Mesothelial cell of epicardium (in vitro differentiated cells): ENCODE results near the gene TRNP1. TPM values are rescaled to one million over a fixed set of nuclear protein-coding genes. Genes with fewer than 3 reads are reported as not detected.

Experiments used
- DNase-seq, 2 experiments: peaks; one replicate each; pipeline ENCODE4 v3.0.0; 2021; ENCODE audit warnings: low spot score in 2 of 2; ENCODE audit not compliant: unreplicated experiment in 2 of 2
- H3K27ac Mint-ChIP-seq: 2 replicates; pipeline ENCODE4 v1.8.0; 2021; ENCODE audit warnings: mixed read lengths
- H3K27me3 Mint-ChIP-seq: 2 replicates; pipeline ENCODE4 v1.8.0; 2021; ENCODE audit warnings: low read depth, mixed read lengths
- H3K36me3 Mint-ChIP-seq: 2 replicates; pipeline ENCODE4 v1.8.0; 2021; ENCODE audit warnings: mixed read lengths
- H3K4me1 Mint-ChIP-seq: 2 replicates; pipeline ENCODE4 v1.8.0; 2021; ENCODE audit warnings: mixed read lengths
- H3K4me3 Mint-ChIP-seq: 2 replicates; pipeline ENCODE4 v1.8.0; 2021; ENCODE audit warnings: mild to moderate bottlenecking, moderate library complexity, mixed read lengths
- H3K9me3 Mint-ChIP-seq: 2 replicates; pipeline ENCODE4 v1.8.0; 2021; ENCODE audit warnings: mixed read lengths
- total RNA-seq: library from RNA; stranded (reverse); gene quantifications from 3 replicates; pipeline ENCODE4 v1.2.1, GENCODE V29; 2021
- TF ChIP-seq, protein P1 (sequence below): fragments of 200-600 bp; sonication (generic); IDR thresholded peaks from one replicate; pipeline ENCODE4 v1.5.0; 2021; ENCODE audit warnings: antibody characterized with exemption; ENCODE audit not compliant: unreplicated experiment

The TRNP1 gene
- total RNA-seq, 1 donor from 2014 or later = 29.3 TPM

DNA sequence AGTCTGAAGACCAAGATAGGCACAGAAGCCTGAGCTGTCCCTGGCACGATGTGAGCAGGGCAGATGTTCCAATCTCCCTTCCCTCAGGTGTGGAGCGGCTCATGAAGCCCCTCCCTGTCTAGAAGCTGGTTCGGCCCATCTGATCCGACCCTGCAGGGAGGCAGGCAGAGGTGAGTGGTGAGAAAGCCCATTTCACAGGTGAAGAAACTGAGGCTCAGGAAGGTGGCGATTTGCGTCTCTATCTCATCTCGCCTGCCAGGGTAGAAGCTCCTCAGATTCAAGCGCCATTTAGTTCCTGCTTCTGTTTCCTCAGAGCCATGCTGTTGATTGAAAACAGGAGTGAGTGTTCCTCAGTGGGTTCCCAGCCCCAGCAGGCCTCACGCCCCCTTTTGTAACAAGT is 36.0 kb downstream of the TRNP1 start:
- no peak overlapping the region for H3K4me3 Mint-ChIP-seq
- no peak for DNase-seq
- no peaks in the 10 kb centered on the region for H3K27me3 Mint-ChIP-seq
- H3K4me1 Mint-ChIP-seq = peaks cover 17% of the 10 kb centered on the region
- TF ChIP-seq, protein P1, sequence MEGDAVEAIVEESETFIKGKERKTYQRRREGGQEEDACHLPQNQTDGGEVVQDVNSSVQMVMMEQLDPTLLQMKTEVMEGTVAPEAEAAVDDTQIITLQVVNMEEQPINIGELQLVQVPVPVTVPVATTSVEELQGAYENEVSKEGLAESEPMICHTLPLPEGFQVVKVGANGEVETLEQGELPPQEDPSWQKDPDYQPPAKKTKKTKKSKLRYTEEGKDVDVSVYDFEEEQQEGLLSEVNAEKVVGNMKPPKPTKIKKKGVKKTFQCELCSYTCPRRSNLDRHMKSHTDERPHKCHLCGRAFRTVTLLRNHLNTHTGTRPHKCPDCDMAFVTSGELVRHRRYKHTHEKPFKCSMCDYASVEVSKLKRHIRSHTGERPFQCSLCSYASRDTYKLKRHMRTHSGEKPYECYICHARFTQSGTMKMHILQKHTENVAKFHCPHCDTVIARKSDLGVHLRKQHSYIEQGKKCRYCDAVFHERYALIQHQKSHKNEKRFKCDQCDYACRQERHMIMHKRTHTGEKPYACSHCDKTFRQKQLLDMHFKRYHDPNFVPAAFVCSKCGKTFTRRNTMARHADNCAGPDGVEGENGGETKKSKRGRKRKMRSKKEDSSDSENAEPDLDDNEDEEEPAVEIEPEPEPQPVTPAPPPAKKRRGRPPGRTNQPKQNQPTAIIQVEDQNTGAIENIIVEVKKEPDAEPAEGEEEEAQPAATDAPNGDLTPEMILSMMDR = no peak
- H3K9me3 Mint-ChIP-seq = no peaks in the 10 kb centered on the region
- H3K36me3 Mint-ChIP-seq = no peaks in the 10 kb centered on the region
- H3K27ac Mint-ChIP-seq = no peak overlapping the region

DNA sequence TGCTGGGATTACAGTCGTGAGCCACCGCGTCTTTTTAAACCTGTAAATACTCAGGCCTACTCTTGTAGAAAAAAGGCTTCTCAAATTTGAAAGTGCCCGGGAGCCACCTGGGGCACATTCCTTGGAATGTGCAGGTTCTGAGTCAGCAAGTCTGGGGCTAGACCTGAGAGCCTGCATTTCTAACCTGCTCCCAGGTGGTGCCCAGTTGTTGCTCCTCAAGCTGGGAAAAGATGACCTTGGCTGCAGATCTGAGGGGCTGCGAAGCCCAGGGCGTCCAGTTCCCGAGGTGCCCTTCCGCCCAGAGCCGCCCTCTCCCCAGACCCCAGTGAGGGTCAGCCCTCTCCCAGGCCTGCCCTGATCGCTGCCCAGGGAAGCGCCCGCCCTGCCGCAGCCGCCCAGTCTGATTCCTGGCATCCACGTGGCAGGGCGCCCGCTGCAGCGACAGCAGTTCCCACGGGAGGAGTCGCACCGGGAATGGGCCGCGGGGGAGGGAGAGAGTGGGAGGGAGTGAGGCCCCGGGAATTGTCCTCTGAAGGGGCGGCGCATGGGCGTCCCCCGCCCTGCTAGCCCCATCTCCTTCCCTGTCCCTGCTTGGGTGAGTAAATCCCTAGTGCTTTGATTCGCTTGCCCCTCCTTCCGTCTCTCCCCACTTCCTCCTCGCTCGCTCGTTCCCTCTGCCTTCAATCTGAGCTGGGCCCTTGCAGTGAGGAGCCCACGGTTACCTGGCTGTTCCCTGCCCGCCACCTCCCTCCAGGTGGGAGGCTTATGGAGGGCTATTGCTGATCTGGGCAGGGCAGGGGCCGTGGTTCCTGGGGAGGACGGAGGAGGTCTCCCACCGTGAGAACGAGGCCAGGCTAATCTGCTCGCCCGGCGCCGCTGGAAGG is 38.0 kb downstream of the TRNP1 start:
- Mint-ChIP-seq H3K27me3 (no peaks in the 10 kb centered on the region), H3K4me3 (peak overlapping the region; percentile 53), H3K27ac (peak overlapping the region; percentile 74), H3K36me3 (no peaks in the 10 kb centered on the region), H3K4me1 (peaks cover 17% of the 10 kb centered on the region), H3K9me3 (no peaks in the 10 kb centered on the region)
- TF ChIP-seq, protein P1 = no peak
- DNase-seq = peak; percentile 55 to 70

DNA sequence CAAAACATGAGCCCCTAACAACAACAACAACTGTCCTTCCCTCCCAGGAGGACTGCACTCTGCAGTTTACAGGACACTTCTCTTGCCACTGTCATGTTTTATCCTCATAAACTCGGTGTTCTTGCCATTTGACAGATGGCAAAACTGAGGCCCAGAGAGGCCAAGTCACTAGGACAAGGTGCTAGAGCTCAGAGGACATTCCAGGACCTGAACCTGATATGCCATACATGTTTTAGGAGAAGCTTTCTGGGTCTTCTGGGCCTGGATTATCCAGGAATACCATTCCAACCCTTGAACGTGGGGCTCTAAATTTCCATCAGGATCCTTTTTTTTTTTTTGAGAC is 38.6 kb downstream of the TRNP1 start:
- Mint-ChIP-seq H3K27ac (peak overlapping the region; percentile 74), H3K4me1 (peaks cover 13% of the 10 kb centered on the region), H3K4me3 (peak overlapping the region; percentile 53), H3K36me3 (no peaks in the 10 kb centered on the region), H3K9me3 (no peaks in the 10 kb centered on the region), H3K27me3 (no peaks in the 10 kb centered on the region)
- TF ChIP-seq, protein P1 = no peak
- DNase-seq = no peak

DNA sequence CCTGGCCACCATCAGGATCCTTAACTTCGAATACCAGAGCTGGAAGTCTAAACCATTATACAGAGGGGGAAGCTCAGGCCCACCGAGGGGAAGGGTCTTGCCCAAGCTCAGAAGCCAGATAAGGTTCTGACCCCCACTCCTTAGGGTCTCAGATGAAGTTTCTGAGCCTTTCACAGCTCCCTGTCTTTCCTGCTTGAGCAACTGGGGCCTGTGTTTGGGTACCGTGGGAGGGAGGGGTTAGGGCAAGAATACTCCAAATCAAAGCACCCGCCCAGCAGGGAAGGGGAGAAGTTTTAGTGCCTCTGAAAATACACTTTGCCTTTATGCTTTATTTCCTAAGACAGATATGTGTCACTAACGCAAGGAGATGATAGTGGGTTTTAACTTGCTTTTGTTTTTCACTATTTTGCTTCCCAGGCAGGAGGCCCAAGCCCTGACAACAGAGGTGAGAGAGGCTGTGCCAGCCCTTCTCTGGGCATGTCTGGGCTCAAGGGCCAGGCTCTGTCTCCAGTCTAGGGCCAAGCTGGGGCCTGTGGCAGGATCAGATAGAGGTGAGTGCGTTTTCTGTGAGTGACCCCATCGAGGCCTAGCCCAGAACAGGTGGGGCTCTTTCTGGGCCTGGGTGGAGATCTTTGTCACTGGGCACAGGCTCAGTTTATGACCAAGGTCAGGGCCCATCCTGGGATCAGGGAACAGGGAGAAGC is 39.7 kb downstream of the TRNP1 start:
- DNase-seq = no peak
- Mint-ChIP-seq H3K36me3 (no peaks in the 10 kb centered on the region), H3K27me3 (no peaks in the 10 kb centered on the region), H3K4me3 (no peak overlapping the region), H3K4me1 (peaks cover 8% of the 10 kb centered on the region), H3K9me3 (no peaks in the 10 kb centered on the region), H3K27ac (peak overlapping the region; percentile 79)
- TF ChIP-seq, protein P1 = no peak

DNA sequence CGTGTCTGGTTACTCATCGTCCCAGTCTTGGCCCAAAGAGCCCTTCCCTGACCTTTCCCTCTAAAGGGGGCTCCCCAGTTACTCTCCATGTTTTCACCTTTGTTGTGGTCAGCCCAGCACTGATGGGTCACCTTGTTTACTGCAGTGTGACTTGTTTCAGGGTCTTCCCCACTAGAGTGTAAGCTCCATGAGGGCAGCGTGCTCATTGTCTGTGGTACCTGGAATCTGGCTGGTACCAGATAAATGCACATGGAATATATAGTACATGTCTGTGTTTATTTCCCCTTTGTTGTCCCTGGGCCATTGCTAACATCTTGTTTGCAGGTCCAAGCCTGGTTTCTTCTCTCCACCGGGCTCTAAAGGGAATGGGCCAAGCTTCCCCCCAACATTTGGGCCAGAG is 41.9 kb downstream of the TRNP1 start:
- H3K27me3 Mint-ChIP-seq = no peaks in the 10 kb centered on the region
- no peaks in the 10 kb centered on the region for H3K9me3 Mint-ChIP-seq
- H3K4me3 Mint-ChIP-seq = no peak overlapping the region
- no peaks in the 10 kb centered on the region for H3K36me3 Mint-ChIP-seq
- TF ChIP-seq, protein P1 = no peak
- H3K27ac Mint-ChIP-seq = no peak overlapping the region
- DNase-seq = no peak
- peaks cover 8% of the 10 kb centered on the region for H3K4me1 Mint-ChIP-seq
